Body of pancreas (tissue), 4 donors: ENCODE measurements around the gene ZMYM5.

Experiments used
- POLR2A ChIP-seq, 3 donors: fragments of 450-650 bp; IDR thresholded peaks; one replicate each; pipeline ENCODE4 v1.6.1; 2016; ENCODE audit warnings: antibody characterized with exemption in 3 of 3, mild to moderate bottlenecking in 2 of 3
- TF ChIP-seq, protein P1 (sequence below), 7 experiments: fragments of 450-650 bp in 4 of 7; fragments of 200-600 bp in 3 of 7; sonication (generic) in 3 of 7; IDR thresholded peaks; one replicate each; pipeline ENCODE4 v1.5.1; 2016 to 2019; ENCODE audit warnings: antibody characterized with exemption in 7 of 7

DNA sequence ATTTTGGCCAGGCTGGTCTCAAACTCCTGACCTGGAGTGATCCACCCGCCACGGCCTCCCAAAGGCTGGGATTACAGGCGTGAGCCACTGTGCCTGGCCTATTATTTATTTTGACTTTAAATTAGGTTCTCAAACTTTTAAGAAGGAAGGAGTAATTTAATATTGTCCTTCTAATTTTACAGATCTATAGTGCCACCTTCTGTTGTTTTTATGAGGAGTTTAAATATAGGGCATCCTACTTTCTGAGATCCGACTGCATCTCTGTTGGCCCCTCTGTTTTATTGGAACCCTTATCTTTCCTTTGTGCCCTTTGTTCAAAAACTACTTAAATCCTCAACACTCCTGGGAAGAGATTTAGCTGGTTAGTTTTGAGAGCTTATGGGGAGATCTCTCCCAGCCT, 25.4 kb upstream of the ZMYM5 start:
- TF ChIP-seq, protein P1, sequence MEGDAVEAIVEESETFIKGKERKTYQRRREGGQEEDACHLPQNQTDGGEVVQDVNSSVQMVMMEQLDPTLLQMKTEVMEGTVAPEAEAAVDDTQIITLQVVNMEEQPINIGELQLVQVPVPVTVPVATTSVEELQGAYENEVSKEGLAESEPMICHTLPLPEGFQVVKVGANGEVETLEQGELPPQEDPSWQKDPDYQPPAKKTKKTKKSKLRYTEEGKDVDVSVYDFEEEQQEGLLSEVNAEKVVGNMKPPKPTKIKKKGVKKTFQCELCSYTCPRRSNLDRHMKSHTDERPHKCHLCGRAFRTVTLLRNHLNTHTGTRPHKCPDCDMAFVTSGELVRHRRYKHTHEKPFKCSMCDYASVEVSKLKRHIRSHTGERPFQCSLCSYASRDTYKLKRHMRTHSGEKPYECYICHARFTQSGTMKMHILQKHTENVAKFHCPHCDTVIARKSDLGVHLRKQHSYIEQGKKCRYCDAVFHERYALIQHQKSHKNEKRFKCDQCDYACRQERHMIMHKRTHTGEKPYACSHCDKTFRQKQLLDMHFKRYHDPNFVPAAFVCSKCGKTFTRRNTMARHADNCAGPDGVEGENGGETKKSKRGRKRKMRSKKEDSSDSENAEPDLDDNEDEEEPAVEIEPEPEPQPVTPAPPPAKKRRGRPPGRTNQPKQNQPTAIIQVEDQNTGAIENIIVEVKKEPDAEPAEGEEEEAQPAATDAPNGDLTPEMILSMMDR (IDR thresholded peaks at IDR 0.05), result peak in 4 of 7 experiments; percentile 14 to 25 (median 20)
- TF ChIP-seq POLR2A (IDR thresholded peaks at IDR 0.05), result no peak
